HepG2 (cell line): Measurements from ENCODE around the gene EDC3. TPM values are rescaled to one million over a fixed set of nuclear protein-coding genes. Genes with fewer than 3 reads are reported as not detected.

Experiments used
- BHLHE40 ChIP-seq: IDR thresholded peaks from 2 replicates; pipeline ENCODE4 v1.6.1; 2011; ENCODE audit warnings: low read length, improper control_type of control experiment
- ELF1 ChIP-seq: sonication (generic); formaldehyde crosslinking; IDR thresholded peaks from 2 replicates; pipeline ENCODE4 v1.4.0; 2020; ENCODE audit warnings: missing genetic modification reagents
- FLYWCH1 ChIP-seq: sonication (generic); formaldehyde crosslinking; IDR thresholded peaks from 2 replicates; pipeline ENCODE4 v1.8.1; 2023; ENCODE audit warnings: mild to moderate bottlenecking, missing genetic modification reagents
- GTF2F1 ChIP-seq: fragments of 150-350 bp; IDR thresholded peaks from 2 replicates; pipeline ENCODE4 v1.6.1; 2014; ENCODE audit warnings: low read length
- HOMEZ ChIP-seq: IDR thresholded peaks from 2 replicates; pipeline ENCODE4 v1.6.1; 2016; ENCODE audit warnings: low read depth
- MNT ChIP-seq: fragments of 450-650 bp; IDR thresholded peaks from 2 replicates; pipeline ENCODE4 v1.6.1; 2016
- POGK ChIP-seq: sonication (generic); formaldehyde crosslinking; conservative IDR thresholded peaks from 2 replicates; pipeline ENCODE4 v1.8.0; 2022; ENCODE audit warnings: mild to moderate bottlenecking, moderate library complexity, missing genetic modification reagents
- PRMT3 ChIP-seq: sonication (generic); formaldehyde crosslinking; IDR thresholded peaks from 2 replicates; pipeline ENCODE4 v1.8.1; 2022; ENCODE audit warnings: low read depth, mild to moderate bottlenecking, moderate library complexity, missing genetic modification reagents, borderline replicate concordance
- SKI ChIP-seq: fragments of 450-650 bp; IDR thresholded peaks from one replicate; pipeline ENCODE4 v1.6.1; 2018; ENCODE audit warnings: mild to moderate bottlenecking; ENCODE audit not compliant: partially characterized antibody
- SNAI1 ChIP-seq: sonication (generic); formaldehyde crosslinking; IDR thresholded peaks from 2 replicates; pipeline ENCODE4 v1.5.0; 2020; ENCODE audit warnings: mild to moderate bottlenecking, missing genetic modification reagents, borderline replicate concordance
- SNRNP70 ChIP-seq: fragments of 200-400 bp; formaldehyde crosslinking; IDR thresholded peaks from 2 replicates; pipeline ENCODE4 v1.6.1; 2017; ENCODE audit warnings: mild to moderate bottlenecking, low read depth, low read length, moderate library complexity
- SYNCRIP ChIP-seq: fragments of 200-400 bp; formaldehyde crosslinking; IDR thresholded peaks from 2 replicates; pipeline ENCODE4 v1.6.1; 2018; ENCODE audit warnings: mild to moderate bottlenecking, low read depth, low read length; ENCODE audit not compliant: insufficient read depth
- TEAD3 ChIP-seq: optimal IDR thresholded peaks from 2 replicates; pipeline ENCODE3; 2016; ENCODE audit warnings: borderline replicate concordance
- ZC3H13 ChIP-seq: sonication (generic); formaldehyde crosslinking; IDR thresholded peaks from 2 replicates; pipeline ENCODE4 v1.8.1; 2023; ENCODE audit warnings: mild to moderate bottlenecking, missing genetic modification reagents, moderate library complexity
- ZFAT ChIP-seq: sonication (generic); formaldehyde crosslinking; conservative IDR thresholded peaks from 2 replicates; pipeline ENCODE4 v1.8.1; 2023; ENCODE audit warnings: missing genetic modification reagents, inconsistent platforms
- ZKSCAN1 ChIP-seq: fragments of 150-350 bp; IDR thresholded peaks from 2 replicates; pipeline ENCODE4 v1.6.1; 2014; ENCODE audit warnings: low read length
- ZNF10 ChIP-seq: sonication (generic); formaldehyde crosslinking; IDR thresholded peaks from 2 replicates; pipeline ENCODE4 v1.4.0; 2020; ENCODE audit warnings: mild to moderate bottlenecking, low read depth, missing genetic modification reagents, borderline replicate concordance
- ZNF234 ChIP-seq: sonication (generic); formaldehyde crosslinking; conservative IDR thresholded peaks from 2 replicates; pipeline ENCODE4 v1.5.1; 2020; ENCODE audit warnings: mild to moderate bottlenecking, missing genetic modification reagents
- ZNF343 ChIP-seq: sonication (generic); formaldehyde crosslinking; IDR thresholded peaks from 2 replicates; pipeline ENCODE4 v1.4.0; 2020; ENCODE audit warnings: mild to moderate bottlenecking, missing genetic modification reagents
- ZNF501 ChIP-seq: sonication (generic); formaldehyde crosslinking; IDR thresholded peaks from 2 replicates; pipeline ENCODE4 v1.5.1; 2020; ENCODE audit warnings: mild to moderate bottlenecking, moderate library complexity, missing genetic modification reagents
- ZNF567 ChIP-seq: sonication (generic); formaldehyde crosslinking; IDR thresholded peaks from 2 replicates; pipeline ENCODE4 v1.8.1; 2023; ENCODE audit warnings: mild to moderate bottlenecking, missing genetic modification reagents, borderline replicate concordance
- ZNF83 ChIP-seq: sonication (generic); formaldehyde crosslinking; IDR thresholded peaks from 2 replicates; pipeline ENCODE4 v1.4.0; 2020; ENCODE audit warnings: missing genetic modification reagents, mild to moderate bottlenecking, borderline replicate concordance
- ZXDC ChIP-seq: sonication (generic); formaldehyde crosslinking; IDR thresholded peaks from 2 replicates; pipeline ENCODE4 v1.5.0; 2020; ENCODE audit warnings: mild to moderate bottlenecking, missing genetic modification reagents
- polyA plus RNA-seq, 8 experiments: library from polyadenylated mRNA; depleted of rRNA in 3 of 8; stranded (reverse) in 7 of 8; unstranded in 1 of 8; fragments of >200 nt; fragmentation: Illumina TruSeq in 4 of 8; extraction: Trizol in 4 of 8; gene quantifications; 2 replicates each; pipeline versions ENCODE4 v1.2.1 to v1.2.3, GENCODE V29; 2011 to 2016; ENCODE audit warnings: low read depth in 4 of 8, missing spikeins in 1 of 8, mixed read lengths in 1 of 8; ENCODE audit not compliant: insufficient read depth in 1 of 8
- total RNA-seq, 5 experiments: library from RNA; depleted of rRNA; stranded (reverse); fragments of >200 nt; fragmentation: Illumina TruSeq; extraction: Trizol; gene quantifications; 2 replicates each; pipeline ENCODE4 v1.2.3, GENCODE V29; 2016; ENCODE audit warnings: low read depth in 1 of 5

Gene EDC3
- total and polyA plus RNA-seq, 2 of the 13 experiments (the other 11 are each of a cell fraction or from before 2014, with no cell fraction given), result 17.4 to 32.0 TPM

DNA sequence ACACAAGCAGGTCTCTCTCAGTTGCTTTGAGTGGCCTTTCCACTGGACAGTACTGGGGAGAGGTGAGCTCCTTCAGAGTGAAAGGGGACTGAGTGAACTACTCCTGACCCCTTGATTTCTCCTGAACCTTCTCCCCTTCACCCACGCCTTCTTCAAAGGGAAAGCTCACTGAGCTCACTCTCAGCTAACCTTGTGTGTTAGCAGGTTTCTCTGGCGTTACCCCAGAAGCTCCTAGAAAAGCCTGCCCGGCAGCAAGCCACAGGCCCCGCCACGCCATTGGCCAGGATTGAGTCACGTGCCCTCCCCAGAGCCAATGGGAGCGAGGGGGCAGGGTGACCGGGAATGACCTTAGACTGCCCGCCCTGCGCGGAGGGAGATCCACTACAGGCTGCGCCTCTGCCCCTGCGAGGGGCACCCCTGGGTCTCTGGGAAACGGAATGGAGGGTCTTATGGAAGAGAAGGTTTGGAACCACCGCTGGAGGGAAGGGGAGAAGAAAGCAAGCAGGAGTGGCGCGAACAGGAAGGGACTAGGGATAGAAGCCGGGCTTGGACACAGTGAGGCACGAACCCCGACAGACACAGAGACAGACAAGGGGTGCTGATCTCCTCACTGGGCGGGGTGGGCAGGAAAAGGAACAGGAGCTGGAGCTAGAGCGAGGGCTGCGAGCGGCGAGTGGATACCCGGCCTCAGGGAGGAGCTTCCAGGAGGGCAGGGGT, 97.5 kb downstream of the EDC3 start (continued):
- no peak for TF ChIP-seq ZXDC (CRISPR knock-in tag)
- TF ChIP-seq TEAD3 (CRISPR knock-in tag), result peak; percentile 24
- no peak for TF ChIP-seq ZC3H13 (CRISPR knock-in tag)
- no peak for TF ChIP-seq MNT
- TF ChIP-seq ZKSCAN1, result no peak
- no peak for TF ChIP-seq ZNF10 (CRISPR knock-in tag)
- TF ChIP-seq ZFAT (CRISPR knock-in tag), result no peak
- no peak for TF ChIP-seq SYNCRIP
- no peak for TF ChIP-seq PRMT3
- TF ChIP-seq SNAI1 (CRISPR knock-in tag), result peak; percentile 74; the same call in 1 of the 2 replicates
- no peak for TF ChIP-seq SKI
- peak; percentile 78 for TF ChIP-seq BHLHE40
- no peak for TF ChIP-seq SNRNP70
- TF ChIP-seq ZNF234, result no peak
- TF ChIP-seq ELF1 (CRISPR knock-in tag), result 0 out of 2 replicates have a peak, but pooled peaks have one; percentile 22
- no peak for TF ChIP-seq ZNF83 (CRISPR knock-in tag)
- TF ChIP-seq POGK, result 0 out of 2 replicates have a peak, but pooled peaks have one; percentile 24
- no peak for TF ChIP-seq ZNF567 (CRISPR knock-in tag)
- peak; percentile 57; the same call in 1 of the 2 replicates for TF ChIP-seq ZNF501 (CRISPR knock-in tag)
- TF ChIP-seq FLYWCH1 (CRISPR knock-in tag), result no peak
- TF ChIP-seq HOMEZ (CRISPR knock-in tag), result peak; percentile 19; the same call in 1 of the 2 replicates
- no peak; the same call in 1 of the 2 replicates for TF ChIP-seq ZNF343 (CRISPR knock-in tag)
- TF ChIP-seq GTF2F1, result no peak
